NCI-H2196 (cell line): ENCODE measurements around the gene SPEF1.
"Not testable (repeated sequence)": the region's sequence is repeated elsewhere in the genome, so short reads cannot be mapped to it uniquely, and the experiment has no call there.

Source experiments
- DNase-seq: peaks from one replicate; lab custom pipeline; 2025; ENCODE audit not compliant: unreplicated experiment; lab: John Stamatoyannopoulos, UW

SPEF1 gene

GRCh38 chr20:3781153-3781910 is at the start of gene SPEF1:
Gene SPEF1 (minus strand): TSS chr20:3781448. CDS start chr20:3781287, 161 bp downstream.
- DNase-seq = peak; percentile 94

DNA sequence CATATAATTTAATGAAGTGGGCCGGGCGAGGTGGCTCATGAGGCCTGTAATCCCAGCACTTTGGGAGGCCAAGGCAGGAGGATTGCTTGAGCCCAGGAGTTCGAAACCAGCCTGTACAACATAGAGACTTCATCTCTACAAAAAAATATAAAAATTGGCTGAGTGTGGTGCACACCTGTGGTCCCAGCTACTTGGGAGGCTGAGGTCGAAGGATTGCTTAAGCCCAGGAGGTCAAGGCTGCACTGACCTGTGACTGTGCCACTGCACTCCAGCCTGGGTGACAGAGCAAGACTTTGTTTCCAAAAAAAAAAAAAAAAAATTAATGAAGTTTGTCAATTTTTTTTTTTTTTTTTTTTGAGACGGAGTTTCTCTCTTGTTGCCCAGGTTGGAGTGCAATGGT is 48.6 kb upstream of the SPEF1 start:
- DNase-seq = not testable (repeated sequence)

DNA sequence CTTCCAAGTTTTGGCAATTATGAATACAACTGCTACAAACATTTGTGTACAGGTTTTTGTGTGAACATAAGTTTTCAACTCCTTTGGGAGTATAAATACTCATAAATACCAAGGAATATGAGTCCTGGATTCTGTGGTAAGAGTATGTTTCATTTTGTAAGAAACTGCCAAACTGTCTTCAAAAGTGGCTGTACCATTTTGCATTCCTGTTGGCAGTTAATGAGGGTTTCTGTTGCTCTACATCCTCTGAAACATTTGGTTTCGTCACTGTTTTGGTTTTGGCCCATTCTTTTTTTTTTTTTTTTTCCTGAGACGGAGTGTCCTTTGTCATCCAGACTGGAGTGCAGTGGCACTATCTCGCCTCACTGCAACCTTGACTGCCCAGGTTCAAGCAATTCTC is 47.5 kb upstream of the SPEF1 start:
- DNase-seq = no peak

DNA sequence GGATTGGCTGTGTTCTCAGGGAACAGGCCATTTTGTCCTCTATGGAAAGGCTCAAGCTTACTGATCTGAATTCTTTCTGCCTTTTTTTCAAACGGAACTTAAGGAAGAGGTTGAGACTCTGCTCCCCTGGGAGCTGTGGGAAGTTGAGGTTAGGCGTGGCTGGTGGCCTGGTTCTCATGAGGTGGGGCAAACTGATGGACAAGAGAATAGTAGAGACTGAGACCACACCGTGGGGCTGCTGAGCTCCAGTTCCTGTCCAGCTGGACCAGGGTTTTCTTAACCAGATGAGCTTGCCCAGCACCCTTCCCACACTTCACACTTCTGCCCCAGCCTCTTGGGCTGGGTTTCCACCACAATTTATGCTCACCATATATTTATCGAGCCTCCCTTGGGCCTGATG is 45.2 kb upstream of the SPEF1 start:
- no peak for DNase-seq

- no peak for DNase-seq
These were observed 44.3 kb upstream of the SPEF1 start for GRCh38 chr20:3825526-3825925.

DNA sequence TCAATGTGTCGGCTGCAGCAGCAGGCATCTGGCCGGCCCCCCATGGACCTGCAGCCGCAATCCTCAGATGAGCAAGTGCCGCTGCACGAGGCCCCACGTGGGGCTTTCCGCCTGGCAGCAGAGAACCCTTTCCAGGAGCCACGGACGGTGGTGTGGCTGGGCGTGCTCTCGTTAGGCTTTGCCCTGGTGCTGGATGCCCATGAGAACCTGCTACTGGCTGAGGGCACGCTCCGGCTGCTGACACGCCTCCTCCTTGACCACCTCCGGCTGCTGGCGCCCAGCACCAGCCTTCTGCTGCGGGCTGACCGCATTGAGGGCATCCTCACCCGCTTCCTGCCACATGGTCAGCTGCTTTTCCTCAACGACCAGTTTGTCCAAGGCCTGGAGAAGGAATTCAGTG is 42.6 kb upstream of the SPEF1 start:
- DNase-seq = no peak

DNA sequence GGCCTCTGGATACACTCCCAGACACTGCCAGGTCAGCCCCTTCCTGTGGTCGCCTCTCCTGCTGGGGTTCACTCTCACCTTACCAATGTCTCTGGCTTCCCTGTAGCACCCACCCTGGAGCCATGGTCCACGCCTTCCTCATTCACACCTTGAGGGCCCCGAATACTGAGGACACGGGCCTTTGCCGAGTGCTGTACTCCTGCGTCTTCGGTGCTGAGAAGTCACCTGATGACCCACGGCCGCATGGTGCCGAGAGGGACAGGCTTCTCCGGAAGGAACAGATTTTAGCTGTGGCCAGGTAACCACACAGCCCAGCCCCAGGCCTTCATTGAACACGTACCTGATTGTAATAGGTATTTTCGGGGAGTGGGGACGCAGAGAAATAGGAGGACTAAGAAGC is 40.7 kb upstream of the SPEF1 start:
- no peak for DNase-seq

GRCh38 chr20:3820901-3821727 is 39.9 kb upstream of the SPEF1 start:
- DNase-seq = no peak

- DNase-seq = peak; percentile 97
These were observed 39.0 kb upstream of the SPEF1 start, which contains the start of gene AP5S1 for GRCh38 chr20:3820048-3820900. Gene AP5S1 (plus strand): TSS chr20:3820547. CDS start chr20:3822118, 1,571 bp downstream.

DNA sequence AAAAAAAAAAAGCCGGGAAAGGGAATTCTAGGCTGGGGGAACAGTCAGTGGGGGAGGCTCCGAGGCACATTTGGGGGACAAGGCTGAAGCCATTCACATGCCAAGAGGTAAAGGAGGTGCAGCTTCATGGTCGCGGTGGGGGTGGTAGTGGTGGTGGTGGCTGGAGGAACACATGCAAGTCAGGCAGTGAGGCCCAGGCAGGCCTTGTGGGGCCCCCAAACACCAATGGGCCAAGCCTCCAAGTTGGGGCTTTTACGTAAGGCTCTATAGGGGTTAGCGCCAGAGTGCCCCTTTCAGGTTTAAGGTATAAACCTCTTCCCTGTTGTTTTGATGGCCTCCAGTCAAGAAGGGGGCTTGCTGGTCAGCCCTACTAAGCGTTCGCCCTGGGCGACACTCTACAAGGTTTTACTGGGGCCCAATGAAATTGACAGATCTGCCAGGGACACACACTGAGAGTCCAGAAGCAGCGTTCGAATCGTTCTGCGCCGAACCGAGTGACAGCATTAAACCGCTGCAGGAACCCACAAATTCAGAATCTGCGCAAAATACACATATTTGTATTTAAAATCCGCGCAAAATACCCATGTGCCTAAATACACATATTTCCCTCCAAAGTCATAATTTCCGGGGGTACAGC is 38.3 kb upstream of the SPEF1 start:
- no peak for DNase-seq

DNA sequence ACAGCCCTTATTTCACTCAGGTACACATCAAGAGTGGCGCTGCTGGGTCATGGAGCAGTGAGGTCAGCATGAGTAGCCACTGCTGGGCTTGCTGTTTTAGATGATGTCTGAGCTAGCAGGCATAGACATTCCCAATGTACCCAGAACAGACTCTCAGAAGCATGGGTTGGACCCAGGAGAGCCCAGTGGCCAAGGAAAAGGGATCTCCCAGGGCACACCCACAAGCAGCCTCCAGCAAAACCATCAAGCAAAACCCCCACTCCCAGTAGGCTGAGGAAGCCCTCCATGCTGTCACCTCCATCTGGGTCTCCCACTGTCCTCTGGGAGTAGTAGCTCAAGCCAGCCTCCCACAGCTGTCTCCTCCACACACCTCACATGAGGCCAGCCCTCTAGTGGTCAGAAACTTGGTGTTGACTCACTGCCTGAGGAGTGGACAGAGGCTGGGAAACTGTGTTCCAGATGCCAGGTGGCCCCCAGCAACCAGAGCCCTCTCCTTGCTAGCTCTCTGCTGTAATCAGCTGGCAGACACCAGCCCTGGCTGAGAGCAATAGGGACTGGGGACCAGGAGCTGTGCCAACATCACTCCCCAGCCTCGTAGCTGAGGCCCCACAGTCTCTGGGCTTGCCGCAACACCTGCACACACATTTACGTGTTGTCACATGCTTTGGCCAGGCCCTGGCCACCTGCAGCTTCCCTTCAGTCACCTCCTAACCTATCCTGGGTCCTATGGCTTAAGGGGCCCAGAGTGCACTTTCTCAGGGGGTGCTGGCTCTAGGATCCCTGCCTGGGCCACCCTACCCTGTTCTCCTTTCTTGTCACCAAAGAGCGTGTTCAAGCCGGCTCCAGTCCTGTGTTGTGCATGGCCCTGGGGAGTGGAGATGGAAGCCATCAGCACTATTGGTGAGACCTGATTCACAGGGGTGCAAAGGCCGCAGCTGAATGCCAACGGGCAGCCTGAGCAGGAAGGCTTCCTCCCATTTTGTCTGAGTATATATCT is 37.2 kb upstream of the SPEF1 start:
- peak; percentile 91 for DNase-seq

DNA sequence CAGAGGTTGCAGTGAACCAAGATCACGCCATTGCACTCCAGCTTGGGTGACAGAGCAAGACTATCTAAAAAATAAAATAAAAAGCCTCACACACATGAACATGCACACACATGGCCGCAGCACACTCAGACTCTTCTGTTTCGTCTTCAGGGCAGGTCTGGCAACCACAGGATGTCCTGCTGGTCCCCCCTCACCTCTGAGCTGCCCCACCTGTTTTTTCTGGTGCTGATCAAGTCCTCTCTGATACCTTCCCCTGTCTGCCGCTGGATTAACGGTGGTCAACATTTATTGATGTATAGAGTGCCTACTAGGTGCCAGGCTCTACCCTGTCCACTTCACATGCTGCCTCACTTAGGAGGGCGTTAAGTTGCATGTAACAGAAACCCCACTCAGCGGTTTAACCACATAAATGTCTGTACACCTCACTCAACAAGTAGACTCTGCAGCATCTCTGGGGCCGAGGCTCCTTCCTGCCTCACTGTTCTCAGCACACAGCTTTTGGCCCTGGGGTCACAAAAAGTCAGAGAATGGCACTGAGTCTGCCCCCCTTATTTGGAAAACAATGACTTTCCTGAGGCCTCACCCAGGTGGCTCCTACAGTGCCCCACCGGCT is 34.6 kb upstream of the SPEF1 start:
- no peak for DNase-seq

- no peak for DNase-seq
These were observed 33.8 kb upstream of the SPEF1 start for GRCh38 chr20:3814928-3815495.

- no peak for DNase-seq
These were observed 32.8 kb upstream of the SPEF1 start for GRCh38 chr20:3813848-3814581.

- DNase-seq = no peak
These were observed 32.0 kb upstream of the SPEF1 start for GRCh38 chr20:3812975-3813847.

GRCh38 chr20:3812259-3812681 is 31.0 kb upstream of the SPEF1 start:
- no peak for DNase-seq
